Measurements from ENCODE around the gene COMMD4.
"Not testable (repeated sequence)": the region's sequence is repeated elsewhere in the genome, so short reads cannot be mapped to it uniquely, and the experiment has no call there.

COMMD4 gene

GRCh38 chr15:75300026-75300425, 35.8 kb upstream of the COMMD4 start:
- H3K23ac ChIP-seq (ENCODE audit: low read length in 2 of 2); DNase-seq: not testable (repeated sequence)
- WGBS: 46% methylated on average over 3 of the region's 6 CpGs

GRCh38 chr15:75302318-75302717, 33.5 kb upstream of the COMMD4 start:
- Histone ChIP-seq H3K14ac (ENCODE audit: low read length in 2 of 2) (no peak overlapping the region), H3K4ac (ENCODE audit: low read depth in 1 of 2, low read length in 2 of 2) (no peak overlapping the region), H3K4me3 (ENCODE audit: insufficient read depth in 1 of 2, low read depth in 1 of 2, low read length in 2 of 2) (no peak overlapping the region), H3K4me2 (ENCODE audit: low read length, poor library complexity, severe bottlenecking) (no peak overlapping the region), H2BK5ac (ENCODE audit: low read depth, low read length, poor library complexity, severe bottlenecking) (no peak overlapping the region), H3K9ac (ENCODE audit: low read length) (no peak overlapping the region), H3K27me3 (ENCODE audit: control insufficient read depth in 1 of 2, insufficient read depth in 1 of 2, low read length in 2 of 2) (peaks cover 22 to 36% of the 10 kb centered on the region in 2 experiments), H3K4me1 (ENCODE audit: control insufficient read depth, insufficient read depth, low read depth, low read length) (no peaks in the 10 kb centered on the region), H3K9me3 (ENCODE audit: control insufficient read depth, low read length) (no peaks in the 10 kb centered on the region), H2BK120ac (ENCODE audit: low read depth, low read length) (no peak overlapping the region), H3K27ac (ENCODE audit: low read length, poor library complexity, severe bottlenecking) (no peak overlapping the region), H3K79me1 (replicated peaks; ENCODE audit: low read length, poor library complexity, severe bottlenecking) (no peaks in the 10 kb centered on the region), H3K23ac (ENCODE audit: low read length in 2 of 2) (no peak overlapping the region), H2AFZ (ENCODE audit: low read depth, low read length) (no peak overlapping the region), H2BK15ac (ENCODE audit: low read depth, poor library complexity, severe bottlenecking) (no peak overlapping the region), H3K36me3 (ENCODE audit: control insufficient read depth in 1 of 2, insufficient read depth in 2 of 2, low read depth in 1 of 2, low read length in 2 of 2) (no peaks in the 10 kb centered on the region), H2BK12ac (ENCODE audit: low read length in 2 of 2) (no peak overlapping the region), H2AK5ac (ENCODE audit: low read length, severe bottlenecking) (no peak overlapping the region), H4K8ac (ENCODE audit: low read length) (no peak overlapping the region), H4K91ac (ENCODE audit: low read length) (no peak overlapping the region), H3K18ac (ENCODE audit: low read depth in 1 of 2, low read length in 2 of 2) (no peak overlapping the region)
- no peak for DNase-seq
- 80% methylated on average over 9 of the region's 9 CpGs for WGBS

More at GRCh38 chr15:75300026-75300425, 35.8 kb upstream of the COMMD4 start:
- H2AFZ ChIP-seq (ENCODE audit: low read depth, low read length); H2BK5ac ChIP-seq (ENCODE audit: low read depth, low read length, poor library complexity, severe bottlenecking); H2AK5ac ChIP-seq (ENCODE audit: low read length, severe bottlenecking); H3K4ac ChIP-seq (ENCODE audit: low read depth in 1 of 2, low read length in 2 of 2); H2BK15ac ChIP-seq (ENCODE audit: low read depth, poor library complexity, severe bottlenecking); H3K14ac ChIP-seq (ENCODE audit: low read length in 2 of 2); H3K4me1 ChIP-seq (ENCODE audit: control insufficient read depth, insufficient read depth, low read depth, low read length); H3K36me3 ChIP-seq (ENCODE audit: control insufficient read depth in 1 of 2, insufficient read depth in 2 of 2, low read depth in 1 of 2, low read length in 2 of 2); H4K8ac ChIP-seq (ENCODE audit: low read length); H4K91ac ChIP-seq (ENCODE audit: low read length); H3K18ac ChIP-seq (ENCODE audit: low read depth in 1 of 2, low read length in 2 of 2); H3K9me3 ChIP-seq (ENCODE audit: control insufficient read depth, low read length); H3K79me1 ChIP-seq (replicated peaks; ENCODE audit: low read length, poor library complexity, severe bottlenecking); H2BK120ac ChIP-seq (ENCODE audit: low read depth, low read length); H3K4me3 ChIP-seq (ENCODE audit: insufficient read depth in 1 of 2, low read depth in 1 of 2, low read length in 2 of 2); H2BK12ac ChIP-seq (ENCODE audit: low read length in 2 of 2); H3K4me2 ChIP-seq (ENCODE audit: low read length, poor library complexity, severe bottlenecking); H3K27ac ChIP-seq (ENCODE audit: low read length, poor library complexity, severe bottlenecking); H3K9ac ChIP-seq (ENCODE audit: low read length): not testable (repeated sequence)
- H3K27me3 ChIP-seq (ENCODE audit: control insufficient read depth in 1 of 2, insufficient read depth in 1 of 2, low read length in 2 of 2): peaks cover 10 to 18% of the 10 kb centered on the region in 2 experiments

- 85% methylated on average over 2 of the region's 4 CpGs for WGBS
These were observed 33.1 kb upstream of the COMMD4 start for GRCh38 chr15:75302753-75303152.

GRCh38 chr15:75306188-75306587, 29.7 kb upstream of the COMMD4 start:
- no peaks in the 10 kb centered on the region for H3K9me3 ChIP-seq (ENCODE audit: control insufficient read depth, low read length)
- H3K4me3 ChIP-seq (ENCODE audit: insufficient read depth in 1 of 2, low read depth in 1 of 2, low read length in 2 of 2): no peak overlapping the region
- H3K79me1 ChIP-seq (replicated peaks; ENCODE audit: low read length, poor library complexity, severe bottlenecking): no peaks in the 10 kb centered on the region
- H2BK5ac ChIP-seq (ENCODE audit: low read depth, low read length, poor library complexity, severe bottlenecking): no peak overlapping the region
- no peak overlapping the region for H2AFZ ChIP-seq (ENCODE audit: low read depth, low read length)
- H3K27me3 ChIP-seq (ENCODE audit: control insufficient read depth in 1 of 2, insufficient read depth in 1 of 2, low read length in 2 of 2): peaks cover 22 to 67% of the 10 kb centered on the region in 2 experiments
- no peak overlapping the region for H4K8ac ChIP-seq (ENCODE audit: low read length)
- no peak overlapping the region for H2BK15ac ChIP-seq (ENCODE audit: low read depth, poor library complexity, severe bottlenecking)
- no peak for DNase-seq
- WGBS: 56% methylated on average over 2 of the region's 3 CpGs
- no peak overlapping the region for H2AK5ac ChIP-seq (ENCODE audit: low read length, severe bottlenecking)
- H3K14ac ChIP-seq (ENCODE audit: low read length in 2 of 2): no peak overlapping the region
- no peak overlapping the region for H2BK12ac ChIP-seq (ENCODE audit: low read length in 2 of 2)
- no peak overlapping the region for H3K18ac ChIP-seq (ENCODE audit: low read depth in 1 of 2, low read length in 2 of 2)
- H3K36me3 ChIP-seq (ENCODE audit: control insufficient read depth in 1 of 2, insufficient read depth in 2 of 2, low read depth in 1 of 2, low read length in 2 of 2): no peaks in the 10 kb centered on the region
- no peak overlapping the region for H3K4me2 ChIP-seq (ENCODE audit: low read length, poor library complexity, severe bottlenecking)
- no peak overlapping the region for H3K23ac ChIP-seq (ENCODE audit: low read length in 2 of 2)
- no peak overlapping the region for H3K4ac ChIP-seq (ENCODE audit: low read depth in 1 of 2, low read length in 2 of 2)
- H3K9ac ChIP-seq (ENCODE audit: low read length): no peak overlapping the region
- H2BK120ac ChIP-seq (ENCODE audit: low read depth, low read length): no peak overlapping the region
- peaks cover 6% of the 10 kb centered on the region for H3K4me1 ChIP-seq (ENCODE audit: control insufficient read depth, insufficient read depth, low read depth, low read length)
- H4K91ac ChIP-seq (ENCODE audit: low read length): no peak overlapping the region
- H3K27ac ChIP-seq (ENCODE audit: low read length, poor library complexity, severe bottlenecking): no peak overlapping the region

More at GRCh38 chr15:75302753-75303152, 33.1 kb upstream of the COMMD4 start:
- not testable (repeated sequence) for H2BK15ac ChIP-seq (ENCODE audit: low read depth, poor library complexity, severe bottlenecking); H3K27ac ChIP-seq (ENCODE audit: low read length, poor library complexity, severe bottlenecking); H2AK5ac ChIP-seq (ENCODE audit: low read length, severe bottlenecking); H4K91ac ChIP-seq (ENCODE audit: low read length); H3K9ac ChIP-seq (ENCODE audit: low read length); H2BK12ac ChIP-seq (ENCODE audit: low read length in 2 of 2); H3K4me2 ChIP-seq (ENCODE audit: low read length, poor library complexity, severe bottlenecking); DNase-seq; H3K23ac ChIP-seq (ENCODE audit: low read length in 2 of 2); H3K9me3 ChIP-seq (ENCODE audit: control insufficient read depth, low read length); H3K4ac ChIP-seq (ENCODE audit: low read depth in 1 of 2, low read length in 2 of 2); H3K4me1 ChIP-seq (ENCODE audit: control insufficient read depth, insufficient read depth, low read depth, low read length); H2BK120ac ChIP-seq (ENCODE audit: low read depth, low read length); H3K14ac ChIP-seq (ENCODE audit: low read length in 2 of 2); H2AFZ ChIP-seq (ENCODE audit: low read depth, low read length); H3K36me3 ChIP-seq (ENCODE audit: control insufficient read depth in 1 of 2, insufficient read depth in 2 of 2, low read depth in 1 of 2, low read length in 2 of 2); H3K18ac ChIP-seq (ENCODE audit: low read depth in 1 of 2, low read length in 2 of 2); H3K79me1 ChIP-seq (replicated peaks; ENCODE audit: low read length, poor library complexity, severe bottlenecking); H2BK5ac ChIP-seq (ENCODE audit: low read depth, low read length, poor library complexity, severe bottlenecking); H3K4me3 ChIP-seq (ENCODE audit: insufficient read depth in 1 of 2, low read depth in 1 of 2, low read length in 2 of 2); H4K8ac ChIP-seq (ENCODE audit: low read length)
- H3K27me3 ChIP-seq (ENCODE audit: control insufficient read depth in 1 of 2, insufficient read depth in 1 of 2, low read length in 2 of 2): peaks cover 22 to 40% of the 10 kb centered on the region in 2 experiments

All from mesenchymal stem cell (in vitro differentiated cells and primary cell).